SH-SY5Y (cell line): ENCODE measurements around the gene ACP5.

Source experiments
- GATA2 ChIP-seq: IDR thresholded peaks from 2 replicates; pipeline ENCODE4 v1.6.1; 2011; ENCODE audit warnings: mild to moderate bottlenecking, low read depth, low read length
- GATA3 ChIP-seq: IDR thresholded peaks from 2 replicates; pipeline ENCODE4 v1.6.1; 2011; ENCODE audit warnings: low read depth, mild to moderate bottlenecking, low read length, moderate library complexity

GRCh38 chr19:11597202-11598102 lies 20.0 kb upstream of the ACP5 start, which contains the start of gene ZNF627:
- TF ChIP-seq GATA2: no peak
- TF ChIP-seq GATA3: no peak
